Smooth muscle cell (in vitro differentiated cells): Measurements from ENCODE around the gene CEP85L. TPM values are rescaled to one million over a fixed set of nuclear protein-coding genes. Genes with fewer than 3 reads are reported as not detected.

ENCODE experiments used
- DNase-seq: peaks from one replicate; lab custom pipeline; 2025; ENCODE audit not compliant: unreplicated experiment; lab: John Stamatoyannopoulos, UW
- H2AFZ ChIP-seq: fragments of 200-600 bp; sonication (generic); 2 replicates; pipeline ENCODE4 v1.6.0; 2016; ENCODE audit warnings: antibody characterized with exemption, low read depth, mild to moderate bottlenecking
- H3F3A ChIP-seq: fragments of 200-600 bp; sonication (generic); 2 replicates; pipeline ENCODE4 v1.6.0; 2017; ENCODE audit warnings: antibody characterized with exemption, low read depth
- H3K27ac ChIP-seq: fragments of 200-600 bp; sonication (generic); 2 replicates; pipeline ENCODE4 v1.5.1; 2016; ENCODE audit warnings: low read depth, mild to moderate bottlenecking
- H3K27me3 ChIP-seq: fragments of 200-600 bp; sonication (generic); 2 replicates; pipeline ENCODE4 v1.6.1; 2016; ENCODE audit warnings: low read depth, mild to moderate bottlenecking
- H3K36me3 ChIP-seq: fragments of 200-600 bp; sonication (generic); 2 replicates; pipeline ENCODE4 v1.5.1; 2016; ENCODE audit warnings: low read depth
- H3K4me1 ChIP-seq: fragments of 200-600 bp; sonication (generic); 2 replicates; pipeline ENCODE4 v1.5.1; 2016; ENCODE audit warnings: low read depth
- H3K4me2 ChIP-seq: fragments of 200-600 bp; sonication (generic); 2 replicates; pipeline ENCODE4 v1.6.0; 2016; ENCODE audit warnings: mild to moderate bottlenecking
- H3K4me3 ChIP-seq: fragments of 200-600 bp; sonication (generic); 2 replicates; pipeline ENCODE4 v1.5.1; 2016; ENCODE audit warnings: mild to moderate bottlenecking
- H3K79me2 ChIP-seq: fragments of 200-600 bp; sonication (generic); 2 replicates; pipeline ENCODE4 v1.6.0; 2016; ENCODE audit warnings: low read depth, mild to moderate bottlenecking
- H3K9ac ChIP-seq: fragments of 200-600 bp; sonication (generic); 2 replicates; pipeline ENCODE4 v1.6.0; 2016; ENCODE audit warnings: low read depth
- H3K9me3 ChIP-seq: fragments of 200-600 bp; sonication (generic); replicated peaks from 2 replicates; pipeline ENCODE4 v1.5.1; 2016; ENCODE audit warnings: low read depth
- H4K20me1 ChIP-seq: fragments of 200-600 bp; sonication (generic); 2 replicates; pipeline ENCODE4 v1.6.0; 2016; ENCODE audit warnings: low read depth
- CTCF ChIP-seq: fragments of 200-600 bp; sonication (generic); IDR thresholded peaks from 2 replicates; pipeline ENCODE4 v1.5.1; 2017; ENCODE audit warnings: borderline replicate concordance, mild to moderate bottlenecking, antibody characterized with exemption; ENCODE audit not compliant: insufficient read depth, poor library complexity, severe bottlenecking
- WGBS: methylation state at CpG from one replicate; pipeline ENCODE4 v1.1.7; 2016; ENCODE audit warnings: low lambda C conversion rate; 5-methylcytosine and 5-hydroxymethylcytosine counted together
- polyA plus RNA-seq: library from polyadenylated mRNA; unstranded; fragments of >200 nt; fragmentation: Nextera tagmentation; extraction: Ambion mirVana; gene quantifications from 2 replicates; pipeline ENCODE4 v1.2.1, GENCODE V29; 2016
- total RNA-seq: library from RNA; depleted of rRNA; stranded (reverse); fragments of >200 nt; gene quantifications from 2 replicates; pipeline ENCODE4 v1.2.3, GENCODE V29; 2014

CEP85L gene
- total and polyA plus RNA-seq, 2 experiments from 2014 or later: 36.5 to 65.6 TPM

- Histone ChIP-seq H3K9ac (no peak overlapping the region), H3K27me3 (no peaks in the 10 kb centered on the region), H3K4me3 (no peak overlapping the region), H2AFZ (no peak overlapping the region), H3K4me2 (no peak overlapping the region), H3K9me3 (no peaks in the 10 kb centered on the region), H3K36me3 (no peaks in the 10 kb centered on the region), H3K4me1 (peaks cover 4% of the 10 kb centered on the region), H3K27ac (peak overlapping the region; percentile 26), H3K79me2 (peaks cover 8% of the 10 kb centered on the region), H3F3A (peaks cover 21% of the 10 kb centered on the region), H4K20me1 (peaks cover 100% of the 10 kb centered on the region)
- no peak for TF ChIP-seq CTCF
- no peak for DNase-seq
- WGBS: 95% methylated on average over 5 of the region's 5 CpGs
These were observed 66.5 kb downstream of the CEP85L start for GRCh38 chr6:118584911-118585310.

- Histone ChIP-seq H3K27me3 (no peaks in the 10 kb centered on the region), H3K9ac (no peak overlapping the region), H3K79me2 (peaks cover 14% of the 10 kb centered on the region), H3K4me2 (peak overlapping the region; percentile 61), H3K36me3 (no peaks in the 10 kb centered on the region), H3K27ac (peak overlapping the region; percentile 100), H3K9me3 (no peaks in the 10 kb centered on the region), H2AFZ (no peak overlapping the region), H3F3A (peaks cover 32% of the 10 kb centered on the region), H3K4me1 (peaks cover 9% of the 10 kb centered on the region), H4K20me1 (peaks cover 100% of the 10 kb centered on the region), H3K4me3 (no peak overlapping the region)
- no peak for TF ChIP-seq CTCF
- 43% methylated on average over 5 of the region's 5 CpGs for WGBS
- DNase-seq: no peak
These were observed 69.9 kb downstream of the CEP85L start for GRCh38 chr6:118581489-118581959.

- H3K4me3 ChIP-seq: no peak overlapping the region
- no peak overlapping the region for H2AFZ ChIP-seq
- peaks cover 36% of the 10 kb centered on the region for H3F3A ChIP-seq
- H3K36me3 ChIP-seq: no peaks in the 10 kb centered on the region
- peak overlapping the region; percentile 95 for H3K4me2 ChIP-seq
- no peaks in the 10 kb centered on the region for H3K9me3 ChIP-seq
- peaks cover 21% of the 10 kb centered on the region for H3K79me2 ChIP-seq
- no peak overlapping the region for H3K9ac ChIP-seq
- no peaks in the 10 kb centered on the region for H3K27me3 ChIP-seq
- H3K4me1 ChIP-seq: peaks cover 11% of the 10 kb centered on the region
- H4K20me1 ChIP-seq: peaks cover 100% of the 10 kb centered on the region
- peak; percentile 77 for TF ChIP-seq CTCF
- no peak for DNase-seq
- WGBS: 50% methylated on average over 10 of the region's 10 CpGs
- peak overlapping the region; percentile 100 for H3K27ac ChIP-seq
These were observed 70.6 kb downstream of the CEP85L start for GRCh38 chr6:118580585-118581419.
